GM12874 (cell line): ENCODE results near the gene ST3GAL5.

Experiments used
- CTCF ChIP-seq: IDR thresholded peaks from 2 replicates; pipeline ENCODE4 v1.5.1; 2011; ENCODE audit warnings: low read depth, mild to moderate bottlenecking, control low read depth, low read length, moderate library complexity; ENCODE audit not compliant: insufficient read depth

Gene ST3GAL5

GRCh38 chr2:85913884-85914881 lies 25.4 kb upstream of the ST3GAL5 start:
- no peak for TF ChIP-seq CTCF

GRCh38 chr2:85911814-85912692 lies 23.3 kb upstream of the ST3GAL5 start:
- no peak for TF ChIP-seq CTCF

GRCh38 chr2:85911097-85911496 lies 22.3 kb upstream of the ST3GAL5 start:
- TF ChIP-seq CTCF, result no peak

- no peak for TF ChIP-seq CTCF
These were observed 20.2 kb upstream of the ST3GAL5 start for GRCh38 chr2:85909005-85909404.

- TF ChIP-seq CTCF, result no peak
These were observed 19.7 kb upstream of the ST3GAL5 start for GRCh38 chr2:85908506-85908905.

- no peak for TF ChIP-seq CTCF
These were observed 18.9 kb upstream of the ST3GAL5 start for GRCh38 chr2:85907671-85908157.

GRCh38 chr2:85906748-85907147 lies 18.0 kb upstream of the ST3GAL5 start:
- TF ChIP-seq CTCF, result no peak
